GM12891 (cell line): Measurements from ENCODE around the gene TM4SF18.

Experiments
- POLR2A ChIP-seq: IDR thresholded peaks from 2 replicates; pipeline ENCODE4 v1.6.1; 2011; ENCODE audit warnings: low read depth, low read length, control low read depth
- POLR2AphosphoS5 ChIP-seq: IDR thresholded peaks from 2 replicates; pipeline ENCODE4 v1.6.1; 2011; ENCODE audit warnings: low read depth, low read length, control low read depth
- SPI1 ChIP-seq: IDR thresholded peaks from 2 replicates; pipeline ENCODE4 v1.6.1; 2011; ENCODE audit warnings: low read depth, low read length, control low read depth
- TAF1 ChIP-seq: IDR thresholded peaks from 2 replicates; pipeline ENCODE4 v1.6.1; 2011; ENCODE audit warnings: low read depth, low read length, control low read depth

GRCh38 chr3:149374793-149375500, 41.5 kb upstream of the TM4SF18 start:
- TF ChIP-seq TAF1: no peak
- no peak for TF ChIP-seq POLR2A
- TF ChIP-seq SPI1: no peak
- TF ChIP-seq POLR2AphosphoS5: no peak
